GM18861 (cell line): ENCODE data around the gene NCOA1.

ENCODE experiments used
- ATAC-seq: cut with Tn5 transposase; IDR thresholded peaks from one replicate; pipeline ENCODE4 v1.9.1; 2021; ENCODE audit not compliant: unreplicated experiment

Gene NCOA1

DNA sequence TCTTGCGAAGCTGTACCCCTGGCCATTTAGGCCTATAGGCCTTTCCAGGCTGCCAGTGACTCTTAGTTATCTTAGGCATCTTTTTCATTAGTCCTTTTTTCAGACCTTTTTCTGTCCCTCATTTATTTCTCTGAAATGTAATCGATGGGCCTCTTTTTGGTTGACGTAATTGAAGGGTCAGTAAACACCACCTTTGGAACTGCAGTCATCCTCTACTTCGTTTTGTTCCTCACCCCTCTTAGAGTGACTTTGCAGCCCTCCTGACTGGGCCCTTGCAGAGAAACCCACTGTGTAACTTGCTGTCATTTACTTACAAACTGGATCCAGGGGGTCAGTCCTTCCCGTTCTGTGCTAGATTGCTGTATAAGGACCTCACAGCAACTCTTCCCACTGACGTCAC lies 325.4 kb downstream of the NCOA1 start:
- no peak for ATAC-seq

DNA sequence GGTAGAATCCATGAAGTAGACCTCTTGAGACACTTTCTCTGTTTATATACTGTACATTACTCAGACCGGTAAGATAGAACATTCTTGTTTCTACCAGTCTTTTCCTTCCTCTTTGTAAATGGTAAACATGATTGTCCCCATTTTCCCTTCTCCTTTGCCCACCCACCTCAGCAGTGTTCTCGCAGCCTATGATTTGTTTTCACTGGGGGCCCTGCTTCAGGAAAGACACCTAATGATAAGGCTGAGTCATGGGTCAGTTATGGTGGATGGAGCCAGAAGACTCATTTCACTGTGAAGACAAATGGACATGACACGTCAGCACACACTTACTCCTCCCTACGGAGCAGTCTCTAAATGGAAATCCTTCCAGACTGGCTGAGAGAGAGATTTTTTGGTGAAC lies 325.8 kb downstream of the NCOA1 start:
- no peak for ATAC-seq

DNA sequence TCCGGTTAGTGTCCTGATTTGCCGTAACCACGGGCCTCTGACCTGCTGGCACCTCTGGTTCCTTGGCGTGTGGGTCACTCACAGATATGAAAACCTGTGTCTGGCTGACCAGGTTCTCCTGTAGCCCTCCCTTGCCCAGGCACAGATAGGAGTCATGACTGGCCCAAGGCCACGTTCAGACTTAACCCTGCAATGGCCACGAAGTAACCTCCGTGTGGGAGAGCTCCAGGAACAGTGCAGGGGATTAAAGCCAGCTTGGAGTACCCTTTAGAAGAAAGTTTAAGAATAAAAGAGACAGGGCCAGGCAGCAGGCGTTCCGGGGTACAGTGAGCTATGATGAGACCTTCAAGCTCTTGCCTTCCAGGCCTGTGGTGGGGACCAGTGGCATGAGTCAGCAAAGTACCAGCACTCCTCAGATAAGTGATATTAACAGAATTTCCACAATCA lies 327.7 kb downstream of the NCOA1 start:
- ATAC-seq: no peak

DNA sequence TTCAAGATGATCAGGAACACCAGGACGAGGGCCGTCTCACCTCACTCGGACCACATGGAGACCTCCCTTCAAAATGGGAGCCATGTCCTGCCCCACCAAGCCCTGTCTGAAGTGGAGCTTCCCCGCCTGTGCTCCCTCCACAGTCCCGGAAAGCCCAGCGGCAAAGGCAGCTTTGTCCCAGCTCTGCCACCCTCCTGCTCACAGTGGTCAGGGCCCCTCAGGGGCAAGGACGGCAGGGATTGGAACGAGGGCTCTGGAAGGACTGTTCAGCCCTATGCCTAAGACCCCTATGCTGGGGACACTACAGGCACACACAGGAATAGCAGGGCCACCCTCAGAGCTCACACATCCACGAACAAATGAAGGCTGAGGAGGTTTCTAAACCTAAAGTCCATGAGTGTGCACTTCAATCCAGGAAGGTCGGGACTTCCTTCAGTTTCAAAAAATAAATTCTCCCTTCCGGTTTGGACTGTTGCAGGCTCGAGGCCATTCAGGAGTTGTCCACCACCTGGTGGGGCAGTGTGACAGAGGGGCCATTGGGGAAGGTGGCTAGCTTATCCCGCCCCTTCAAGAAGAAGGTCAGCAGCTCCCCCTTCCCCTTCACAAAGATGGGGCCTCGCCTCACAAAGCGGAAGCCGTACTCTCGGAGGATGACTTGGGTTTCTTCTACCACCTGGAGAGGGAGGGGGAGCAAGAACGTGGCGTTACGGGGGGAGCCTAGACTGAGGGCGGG lies 328.6 kb downstream of the NCOA1 start:
- ATAC-seq: no peak

DNA sequence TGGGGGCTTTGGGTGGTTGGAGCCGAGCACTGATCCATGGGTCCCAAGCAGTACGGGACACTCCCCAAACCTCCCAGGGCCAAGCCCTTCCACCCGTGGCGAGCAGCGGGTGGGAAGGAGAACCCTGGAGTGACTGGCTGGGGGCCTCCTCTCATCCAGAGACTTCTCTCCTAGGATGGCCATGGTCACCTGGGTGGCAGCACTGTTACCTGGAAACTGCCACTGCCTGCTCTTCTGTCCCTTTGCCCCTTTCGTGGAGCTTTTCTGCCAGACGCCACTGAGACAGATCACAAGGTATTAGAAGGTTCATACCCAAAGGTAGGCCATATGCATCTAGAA lies 329.1 kb downstream of the NCOA1 start:
- no peak for ATAC-seq
